ENCODE results near the gene FZD2.

The FZD2 gene

DNA sequence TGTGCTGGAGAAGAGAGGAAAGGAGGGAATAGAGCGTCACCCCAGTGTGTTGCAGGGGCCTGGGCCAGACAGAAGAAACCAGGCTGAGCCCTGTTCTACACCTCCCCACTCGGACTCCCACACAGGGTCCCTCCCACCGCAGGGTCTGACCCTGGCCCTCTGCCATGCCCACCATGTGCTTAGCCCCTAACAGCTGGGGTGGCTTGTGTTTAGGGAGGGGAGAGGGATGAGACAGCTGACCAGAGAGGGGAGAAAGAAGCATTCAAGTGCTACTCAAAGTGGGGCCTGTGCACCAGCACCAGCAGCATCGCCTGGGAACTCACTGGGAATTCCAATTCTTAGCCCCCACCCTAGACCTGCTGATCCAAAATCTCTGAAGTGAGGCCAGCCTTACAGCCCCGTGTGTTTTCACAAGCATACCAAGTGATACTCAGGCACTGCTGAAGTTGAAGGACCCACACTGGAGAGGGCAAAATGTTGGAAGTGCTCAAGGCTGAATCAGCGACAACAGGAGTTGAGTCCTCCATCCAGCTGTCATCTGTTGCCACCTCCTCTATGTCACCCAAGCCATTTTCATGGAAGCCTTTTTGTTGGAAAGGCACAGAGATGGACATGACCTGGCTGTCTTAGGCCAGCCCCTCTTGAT, 47.0 kb downstream of the FZD2 start:
- Histone ChIP-seq H3K36me3 (ENCODE audit: control insufficient read depth, insufficient read depth, low read length) (no peaks in the 10 kb centered on the region), H3K27ac (no peak overlapping the region), H3K9ac (no peak overlapping the region), H2AFZ (no peak overlapping the region), H3K27me3 (ENCODE audit: control insufficient read depth, insufficient read depth, low read length) (no peaks in the 10 kb centered on the region), H3K4me1 (peaks cover 8% of the 10 kb centered on the region), H3K4me2 (ENCODE audit: low read length) (no peak overlapping the region), H3K9me3 (ENCODE audit: control insufficient read depth, low read length) (no peaks in the 10 kb centered on the region), H3K79me2 (no peaks in the 10 kb centered on the region), H3K4me3 (ENCODE audit: low read depth, low read length) (no peak overlapping the region)
- TF ChIP-seq, protein P1, sequence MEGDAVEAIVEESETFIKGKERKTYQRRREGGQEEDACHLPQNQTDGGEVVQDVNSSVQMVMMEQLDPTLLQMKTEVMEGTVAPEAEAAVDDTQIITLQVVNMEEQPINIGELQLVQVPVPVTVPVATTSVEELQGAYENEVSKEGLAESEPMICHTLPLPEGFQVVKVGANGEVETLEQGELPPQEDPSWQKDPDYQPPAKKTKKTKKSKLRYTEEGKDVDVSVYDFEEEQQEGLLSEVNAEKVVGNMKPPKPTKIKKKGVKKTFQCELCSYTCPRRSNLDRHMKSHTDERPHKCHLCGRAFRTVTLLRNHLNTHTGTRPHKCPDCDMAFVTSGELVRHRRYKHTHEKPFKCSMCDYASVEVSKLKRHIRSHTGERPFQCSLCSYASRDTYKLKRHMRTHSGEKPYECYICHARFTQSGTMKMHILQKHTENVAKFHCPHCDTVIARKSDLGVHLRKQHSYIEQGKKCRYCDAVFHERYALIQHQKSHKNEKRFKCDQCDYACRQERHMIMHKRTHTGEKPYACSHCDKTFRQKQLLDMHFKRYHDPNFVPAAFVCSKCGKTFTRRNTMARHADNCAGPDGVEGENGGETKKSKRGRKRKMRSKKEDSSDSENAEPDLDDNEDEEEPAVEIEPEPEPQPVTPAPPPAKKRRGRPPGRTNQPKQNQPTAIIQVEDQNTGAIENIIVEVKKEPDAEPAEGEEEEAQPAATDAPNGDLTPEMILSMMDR (IDR thresholded peaks at IDR 0.05) = no peak

GRCh38 chr17:44604768-44605485, 47.6 kb downstream of the FZD2 start:
- Histone ChIP-seq H3K79me2 (no peaks in the 10 kb centered on the region), H2AFZ (no peak overlapping the region), H3K4me1 (peaks cover 8% of the 10 kb centered on the region), H3K4me3 (ENCODE audit: low read depth, low read length) (no peak overlapping the region), H3K9ac (no peak overlapping the region), H3K4me2 (ENCODE audit: low read length) (no peak overlapping the region), H3K27ac (no peak overlapping the region), H3K27me3 (ENCODE audit: control insufficient read depth, insufficient read depth, low read length) (no peaks in the 10 kb centered on the region), H3K36me3 (ENCODE audit: control insufficient read depth, insufficient read depth, low read length) (no peaks in the 10 kb centered on the region), H3K9me3 (ENCODE audit: control insufficient read depth, low read length) (no peaks in the 10 kb centered on the region)
- TF ChIP-seq, protein P1 (IDR thresholded peaks at IDR 0.05) = no peak

DNA sequence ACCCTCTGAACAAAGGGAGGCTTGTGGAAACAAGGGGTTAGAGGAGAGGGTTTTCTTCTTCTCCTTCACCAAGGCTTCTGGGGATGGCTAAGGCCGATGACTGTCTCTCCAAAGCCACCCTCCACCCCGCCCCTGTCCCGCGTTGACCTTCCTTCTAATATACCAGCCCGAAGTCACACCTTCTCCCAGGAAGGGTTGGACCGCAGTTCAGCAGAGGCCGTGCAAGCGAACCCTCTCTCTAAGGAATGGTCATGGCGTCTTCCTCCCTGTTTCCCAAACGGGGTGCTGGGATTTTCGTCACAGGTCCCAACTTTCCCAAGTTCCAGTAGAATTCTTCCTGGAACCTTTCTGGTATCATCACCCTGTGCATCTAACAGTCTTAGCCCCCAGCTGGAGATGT, 49.4 kb downstream of the FZD2 start:
- peaks cover 8% of the 10 kb centered on the region for H3K4me1 ChIP-seq
- H3K9me3 ChIP-seq (ENCODE audit: control insufficient read depth, low read length) = no peaks in the 10 kb centered on the region
- no peak overlapping the region for H3K4me2 ChIP-seq (ENCODE audit: low read length)
- H3K27me3 ChIP-seq (ENCODE audit: control insufficient read depth, insufficient read depth, low read length) = no peaks in the 10 kb centered on the region
- H3K36me3 ChIP-seq (ENCODE audit: control insufficient read depth, insufficient read depth, low read length) = no peaks in the 10 kb centered on the region
- H3K9ac ChIP-seq = no peak overlapping the region
- no peak overlapping the region for H3K27ac ChIP-seq
- TF ChIP-seq, protein P1 (IDR thresholded peaks at IDR 0.05) = no peak
- H3K4me3 ChIP-seq (ENCODE audit: low read depth, low read length) = no peak overlapping the region
- no peak overlapping the region for H2AFZ ChIP-seq
- no peaks in the 10 kb centered on the region for H3K79me2 ChIP-seq

DNA sequence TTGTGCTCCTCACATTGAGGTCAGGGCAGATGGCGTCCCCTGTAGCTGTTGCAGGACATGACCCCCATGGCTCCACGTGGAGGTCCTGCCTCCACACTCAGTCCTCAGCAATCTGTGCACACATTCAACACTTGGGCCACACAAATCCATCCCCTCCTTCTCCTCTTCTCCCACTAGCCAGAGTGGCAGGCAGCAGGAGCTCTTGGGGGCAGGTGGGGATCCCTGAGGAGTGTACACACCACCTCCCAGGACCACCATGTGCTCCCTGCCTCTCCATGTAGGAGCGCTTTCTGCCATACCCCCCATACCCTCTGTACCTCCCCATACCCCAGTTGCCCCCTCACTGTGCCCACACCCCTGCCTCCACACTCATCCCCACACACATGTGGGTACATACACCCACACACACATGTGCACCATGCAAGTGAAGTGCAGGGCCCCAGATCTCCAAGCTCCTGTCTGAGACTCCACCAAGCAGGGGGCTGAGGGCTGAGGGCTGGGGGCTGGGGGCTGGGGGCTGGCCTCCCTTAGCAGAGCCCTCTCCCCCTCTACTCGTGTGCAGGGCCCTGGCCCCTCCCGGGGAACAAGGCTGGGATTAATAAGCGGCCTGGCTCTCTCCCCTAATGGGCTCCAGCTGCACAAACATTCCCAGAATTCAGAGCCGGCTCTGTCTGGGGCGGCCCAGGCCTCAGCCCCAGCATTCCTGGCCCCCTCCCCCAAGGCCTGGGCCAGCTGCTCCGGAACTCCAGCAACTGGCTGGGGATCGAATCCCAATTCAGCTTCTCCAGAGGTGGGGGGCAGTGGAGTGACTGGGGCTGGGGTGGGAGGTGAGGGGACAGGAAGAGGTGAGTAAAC, 50.8 kb downstream of the FZD2 start:
- H3K4me2 ChIP-seq (ENCODE audit: low read length) = no peak overlapping the region
- no peaks in the 10 kb centered on the region for H3K9me3 ChIP-seq (ENCODE audit: control insufficient read depth, low read length)
- peak overlapping the region; percentile 62 for H2AFZ ChIP-seq
- H3K79me2 ChIP-seq = no peaks in the 10 kb centered on the region
- H3K27me3 ChIP-seq (ENCODE audit: control insufficient read depth, insufficient read depth, low read length) = no peaks in the 10 kb centered on the region
- no peak overlapping the region for H3K4me3 ChIP-seq (ENCODE audit: low read depth, low read length)
- no peak overlapping the region for H3K27ac ChIP-seq
- H3K4me1 ChIP-seq = peaks cover 8% of the 10 kb centered on the region
- H3K36me3 ChIP-seq (ENCODE audit: control insufficient read depth, insufficient read depth, low read length) = no peaks in the 10 kb centered on the region
- no peak overlapping the region for H3K9ac ChIP-seq
- TF ChIP-seq, protein P1 (IDR thresholded peaks at IDR 0.05) = no peak
